Measurements from ENCODE around the gene NCAPD2.

Gene NCAPD2

DNA sequence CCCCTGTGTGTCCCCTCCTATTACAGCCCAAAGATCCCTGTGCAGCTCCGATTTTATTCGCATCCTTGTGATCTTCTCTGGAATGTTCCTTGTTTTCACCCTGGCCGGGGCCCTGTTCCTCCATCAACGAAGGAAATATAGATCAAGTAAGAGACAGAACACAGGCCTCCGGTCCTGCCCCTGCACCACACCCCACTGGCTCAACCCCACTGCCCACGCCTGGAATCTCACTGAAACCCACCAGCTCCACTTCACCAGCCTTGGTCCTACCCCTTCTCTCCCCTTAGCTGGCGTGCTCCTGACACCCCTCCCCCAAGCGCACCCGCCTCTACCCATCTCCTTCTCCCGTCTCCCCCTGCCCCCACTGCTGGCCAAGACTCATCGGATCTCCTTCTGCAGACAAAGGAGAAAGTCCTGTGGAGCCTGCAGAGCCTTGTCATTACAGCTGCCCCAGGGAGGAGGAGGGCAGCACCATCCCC is 43.0 kb upstream of the NCAPD2 start:
- Histone ChIP-seq H3K9ac (ENCODE audit: low read length) (peak overlapping the region; percentile 57), H4K20me1 (ENCODE audit: low read depth, low read length) (no peaks in the 10 kb centered on the region), H3K4me3 (ENCODE audit: insufficient read depth, low read length, poor library complexity, severe bottlenecking) (no peak overlapping the region), H3K4me2 (ENCODE audit: low read depth, low read length, poor library complexity, severe bottlenecking) (peak overlapping the region; percentile 63), H3K9me3 (ENCODE audit: insufficient read depth, low read length) (no peaks in the 10 kb centered on the region), H3K79me2 (ENCODE audit: insufficient read depth, low read length) (peaks cover 7% of the 10 kb centered on the region; the same call in 1 of the 2 replicates), H2AFZ (ENCODE audit: low read depth, low read length, severe bottlenecking) (peak overlapping the region; percentile 52), H3K36me3 (ENCODE audit: low read length) (no peaks in the 10 kb centered on the region), H3K9me2 (replicated peaks; ENCODE audit: insufficient read depth, low read length) (no peaks in the 10 kb centered on the region), H3F3A (ENCODE audit: insufficient read depth) (peaks cover 53% of the 10 kb centered on the region), H3K27ac (ENCODE audit: low read depth, low read length) (peak overlapping the region; percentile 87), H3K27me3 (ENCODE audit: low read length) (no peaks in the 10 kb centered on the region)
- TF ChIP-seq, protein P1, sequence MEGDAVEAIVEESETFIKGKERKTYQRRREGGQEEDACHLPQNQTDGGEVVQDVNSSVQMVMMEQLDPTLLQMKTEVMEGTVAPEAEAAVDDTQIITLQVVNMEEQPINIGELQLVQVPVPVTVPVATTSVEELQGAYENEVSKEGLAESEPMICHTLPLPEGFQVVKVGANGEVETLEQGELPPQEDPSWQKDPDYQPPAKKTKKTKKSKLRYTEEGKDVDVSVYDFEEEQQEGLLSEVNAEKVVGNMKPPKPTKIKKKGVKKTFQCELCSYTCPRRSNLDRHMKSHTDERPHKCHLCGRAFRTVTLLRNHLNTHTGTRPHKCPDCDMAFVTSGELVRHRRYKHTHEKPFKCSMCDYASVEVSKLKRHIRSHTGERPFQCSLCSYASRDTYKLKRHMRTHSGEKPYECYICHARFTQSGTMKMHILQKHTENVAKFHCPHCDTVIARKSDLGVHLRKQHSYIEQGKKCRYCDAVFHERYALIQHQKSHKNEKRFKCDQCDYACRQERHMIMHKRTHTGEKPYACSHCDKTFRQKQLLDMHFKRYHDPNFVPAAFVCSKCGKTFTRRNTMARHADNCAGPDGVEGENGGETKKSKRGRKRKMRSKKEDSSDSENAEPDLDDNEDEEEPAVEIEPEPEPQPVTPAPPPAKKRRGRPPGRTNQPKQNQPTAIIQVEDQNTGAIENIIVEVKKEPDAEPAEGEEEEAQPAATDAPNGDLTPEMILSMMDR (IDR thresholded peaks at IDR 0.05; ENCODE audit: insufficient read depth, low read length, poor library complexity, severe bottlenecking) = no peak
- no peak for TF ChIP-seq EZH2phosphoT487 (conservative IDR thresholded peaks at IDR 0.05; ENCODE audit: low read length)

DNA sequence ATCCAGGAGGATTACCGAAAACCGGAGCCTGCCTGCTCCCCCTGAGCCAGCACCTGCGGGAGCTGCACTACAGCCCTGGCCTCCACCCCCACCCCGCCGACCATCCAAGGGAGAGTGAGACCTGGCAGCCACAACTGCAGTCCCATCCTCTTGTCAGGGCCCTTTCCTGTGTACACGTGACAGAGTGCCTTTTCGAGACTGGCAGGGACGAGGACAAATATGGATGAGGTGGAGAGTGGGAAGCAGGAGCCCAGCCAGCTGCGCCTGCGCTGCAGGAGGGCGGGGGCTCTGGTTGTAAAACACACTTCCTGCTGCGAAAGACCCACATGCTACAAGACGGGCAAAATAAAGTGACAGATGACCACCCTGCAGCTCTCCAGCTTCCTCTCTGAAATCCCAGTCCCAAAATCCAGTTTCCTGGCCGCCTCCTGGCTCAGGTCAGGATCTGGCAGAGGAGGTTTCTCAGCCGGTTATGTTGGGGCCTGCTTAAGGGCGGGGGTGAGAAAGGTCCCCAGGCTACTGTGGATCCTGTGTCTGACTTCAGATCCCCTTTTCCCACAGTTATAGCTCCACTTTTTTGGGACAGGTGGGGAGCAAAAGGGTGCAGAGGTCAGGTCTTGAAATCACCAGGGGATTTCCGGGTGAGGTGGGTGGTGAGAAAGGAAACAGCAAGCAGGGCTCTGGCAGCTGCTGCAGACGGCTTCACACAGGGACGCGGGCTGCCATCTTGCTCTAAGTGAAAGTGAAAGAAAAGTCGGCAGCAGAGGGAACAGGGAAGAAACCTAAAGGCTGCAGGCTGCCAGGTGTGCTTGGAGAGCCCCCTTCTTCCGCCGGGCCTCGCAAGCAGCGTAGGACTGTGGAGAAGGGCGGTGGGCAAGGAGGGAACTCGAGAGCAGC is 42.3 kb upstream of the NCAPD2 start, which contains the start of gene TAPBPL:
TAPBPL (plus strand) TSS at position 695 of the 897 bp plus-strand sequence. CDS start 207 bp downstream, outside the sequence.
- H3F3A ChIP-seq (ENCODE audit: insufficient read depth) = peaks cover 47% of the 10 kb centered on the region
- peak within 1 kb of the TSS; percentile 52 for H2AFZ ChIP-seq (ENCODE audit: low read depth, low read length, severe bottlenecking)
- no peaks in the 10 kb centered on the region for H3K9me3 ChIP-seq (ENCODE audit: insufficient read depth, low read length)
- peaks cover 5% of the 10 kb centered on the region; the same call in 1 of the 2 replicates for H3K79me2 ChIP-seq (ENCODE audit: insufficient read depth, low read length)
- peak within 1 kb of the TSS; percentile 15 for H3K4me3 ChIP-seq (ENCODE audit: insufficient read depth, low read length, poor library complexity, severe bottlenecking)
- peak within 1 kb of the TSS; percentile 87 for H3K27ac ChIP-seq (ENCODE audit: low read depth, low read length)
- H3K4me2 ChIP-seq (ENCODE audit: low read depth, low read length, poor library complexity, severe bottlenecking) = peak within 1 kb of the TSS; percentile 63
- H3K36me3 ChIP-seq (ENCODE audit: low read length) = no peaks in the 10 kb centered on the region
- H3K9ac ChIP-seq (ENCODE audit: low read length) = peak within 1 kb of the TSS; percentile 57
- no peaks in the 10 kb centered on the region for H3K27me3 ChIP-seq (ENCODE audit: low read length)
- H3K9me2 ChIP-seq (replicated peaks; ENCODE audit: insufficient read depth, low read length) = no peaks in the 10 kb centered on the region
- TF ChIP-seq, protein P1 (IDR thresholded peaks at IDR 0.05; ENCODE audit: insufficient read depth, low read length, poor library complexity, severe bottlenecking) = no peak
- TF ChIP-seq EZH2phosphoT487 (conservative IDR thresholded peaks at IDR 0.05; ENCODE audit: low read length) = no peak
- no peaks in the 10 kb centered on the region for H4K20me1 ChIP-seq (ENCODE audit: low read depth, low read length)

DNA sequence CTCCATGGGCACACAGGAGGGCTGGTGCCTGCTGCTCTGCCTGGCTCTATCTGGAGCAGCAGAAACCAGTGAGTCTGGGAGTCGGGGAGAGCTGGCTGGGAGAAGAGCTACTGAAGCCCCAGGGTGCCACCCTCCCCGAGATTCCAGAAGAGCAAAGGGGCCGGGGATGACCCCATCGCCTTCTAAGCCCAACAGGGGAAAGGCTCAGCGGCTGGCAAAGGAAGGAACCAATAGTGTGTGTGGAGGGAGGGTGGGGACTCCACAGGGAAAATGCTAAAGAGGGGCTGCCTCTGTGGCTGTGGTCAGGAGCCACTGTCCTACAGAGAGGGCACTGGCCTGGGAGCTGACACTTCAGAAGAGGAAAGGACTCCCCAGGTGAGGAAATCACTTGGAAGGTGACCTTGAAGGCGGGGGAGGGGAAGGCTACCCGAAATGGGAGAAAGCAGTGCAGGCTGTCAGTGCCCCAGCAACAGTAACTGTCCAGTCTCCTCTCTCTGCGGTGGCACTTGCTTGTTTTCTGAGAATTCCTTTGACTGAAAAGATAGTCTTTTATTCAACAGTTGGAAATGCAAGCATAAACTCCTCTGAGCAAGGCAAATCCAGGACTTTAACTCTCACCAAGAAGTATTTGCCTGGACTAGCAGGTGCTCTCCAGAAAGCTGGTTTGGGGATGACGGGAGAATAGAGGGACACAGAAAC is 41.5 kb upstream of the NCAPD2 start:
- Histone ChIP-seq H3K27me3 (ENCODE audit: low read length) (no peaks in the 10 kb centered on the region), H3F3A (ENCODE audit: insufficient read depth) (peaks cover 42% of the 10 kb centered on the region), H3K9me3 (ENCODE audit: insufficient read depth, low read length) (no peaks in the 10 kb centered on the region), H3K4me2 (ENCODE audit: low read depth, low read length, poor library complexity, severe bottlenecking) (peak overlapping the region; percentile 63), H3K9me2 (replicated peaks; ENCODE audit: insufficient read depth, low read length) (no peaks in the 10 kb centered on the region), H3K27ac (ENCODE audit: low read depth, low read length) (peak overlapping the region; percentile 87), H4K20me1 (ENCODE audit: low read depth, low read length) (no peaks in the 10 kb centered on the region), H3K79me2 (ENCODE audit: insufficient read depth, low read length) (peaks cover under 1% of the 10 kb centered on the region; the same call in 1 of the 2 replicates), H3K9ac (ENCODE audit: low read length) (peak overlapping the region; percentile 57), H3K4me3 (ENCODE audit: insufficient read depth, low read length, poor library complexity, severe bottlenecking) (no peak overlapping the region), H2AFZ (ENCODE audit: low read depth, low read length, severe bottlenecking) (peak overlapping the region; percentile 52), H3K36me3 (ENCODE audit: low read length) (no peaks in the 10 kb centered on the region)
- no peak for TF ChIP-seq EZH2phosphoT487 (conservative IDR thresholded peaks at IDR 0.05; ENCODE audit: low read length)
- TF ChIP-seq, protein P1 (IDR thresholded peaks at IDR 0.05; ENCODE audit: insufficient read depth, low read length, poor library complexity, severe bottlenecking) = no peak
